Upper lobe of left lung (tissue), 4 donors: ENCODE results near the gene PTGIR.

Experiments used
- CTCF ChIP-seq, 6 experiments: fragments of 450-650 bp in 4 of 6; fragments of 200-600 bp in 2 of 6; sonication (generic) in 2 of 6; IDR thresholded peaks; one replicate each; pipeline ENCODE4 v1.5.1; 2016 to 2019; ENCODE audit warnings: antibody characterized with exemption in 6 of 6
- EP300 ChIP-seq, 4 donors: sonication (generic); formaldehyde crosslinking; IDR thresholded peaks; one replicate each; pipeline ENCODE4 v1.5.1; 2017; ENCODE audit warnings: antibody characterized with exemption in 4 of 4, control low read depth in 2 of 4

- TF ChIP-seq CTCF (IDR thresholded peaks at IDR 0.05) (no peak), EP300 (IDR thresholded peaks at IDR 0.05) (no peak)
Observed at GRCh38 chr19:46615966-46616365, 8.9 kb downstream of the PTGIR start.
